COLO829 (cell line): ENCODE measurements around the gene CYP19A1.

ENCODE experiments used
- DNase-seq: peaks from one replicate; pipeline ENCODE4 v3.0.0; 2012; ENCODE audit warnings: low spot score

Gene CYP19A1

DNA sequence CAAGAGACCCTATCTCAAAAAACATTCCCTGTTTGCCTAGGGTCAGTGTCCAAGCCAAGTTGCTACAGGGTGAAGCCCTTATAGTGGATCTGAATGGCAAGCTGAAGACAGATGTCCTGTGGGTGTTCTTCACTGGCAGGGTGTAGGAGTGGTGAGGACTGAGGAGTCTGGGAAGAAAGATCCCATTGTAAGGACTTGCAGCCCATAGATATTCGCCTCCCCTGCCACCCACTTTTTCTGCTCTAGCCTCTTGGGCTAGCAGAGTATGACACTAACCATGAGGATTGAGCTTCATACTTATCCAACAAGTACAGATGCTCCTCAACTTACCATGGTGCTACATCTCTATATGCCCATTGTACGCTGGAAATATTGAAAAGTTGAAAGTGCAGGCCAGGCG is 13.2 kb downstream of the CYP19A1 start:
- no peak for DNase-seq

DNA sequence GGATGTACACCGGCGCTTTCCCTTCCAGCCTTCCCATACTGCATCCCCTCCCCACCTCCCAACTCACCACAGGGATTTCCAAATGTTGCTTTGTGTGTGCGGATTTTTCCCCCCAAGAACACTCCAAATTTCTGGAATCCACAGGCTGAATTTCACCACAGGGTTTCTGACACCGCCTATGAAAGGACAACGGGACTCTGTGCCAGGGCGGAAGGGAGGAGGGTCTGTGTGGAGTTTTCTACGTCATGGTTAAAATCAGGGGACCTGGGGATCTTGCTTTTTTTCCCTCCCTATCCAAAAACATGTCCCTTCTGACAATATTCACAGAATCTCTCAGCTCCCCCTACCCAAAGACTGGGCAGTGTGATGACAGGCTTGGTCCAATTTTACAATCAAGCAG is 14.6 kb downstream of the CYP19A1 start:
- no peak for DNase-seq

DNA sequence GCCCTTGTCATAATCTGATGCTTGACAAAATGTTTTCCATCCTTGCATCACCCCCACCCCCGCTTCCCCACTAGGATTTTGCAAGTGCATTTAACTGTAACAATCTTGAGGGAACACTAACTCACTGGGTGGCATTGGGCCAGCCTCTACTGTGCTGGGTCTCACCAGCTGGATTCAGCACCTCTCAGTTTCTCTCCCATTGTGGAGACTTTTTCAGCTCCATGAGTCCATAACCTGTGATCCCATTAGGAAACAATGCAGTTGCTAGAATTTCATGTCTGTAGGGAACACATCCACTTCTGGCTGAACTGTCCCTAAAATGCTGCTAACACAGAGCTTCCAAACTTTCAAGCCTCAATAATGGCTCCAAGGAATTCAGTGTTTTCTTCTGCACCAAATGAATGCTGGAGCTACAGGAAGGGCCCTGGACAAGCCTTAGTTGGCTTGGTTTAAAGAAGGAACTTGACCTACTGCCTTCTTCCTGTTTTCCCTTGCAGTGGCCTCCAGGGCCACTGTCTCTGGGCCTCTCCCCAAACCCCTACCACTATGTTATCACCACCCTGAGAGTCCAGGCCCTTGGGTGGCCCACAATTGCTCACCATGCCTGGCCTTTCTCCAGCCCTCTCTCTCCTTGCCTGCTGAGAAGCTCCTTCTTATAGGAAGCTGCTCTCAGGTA is 15.6 kb downstream of the CYP19A1 start:
- no peak for DNase-seq

- DNase-seq = no peak
Observed at GRCh38 chr15:51321316-51321715, 17.1 kb downstream of the CYP19A1 start.

DNA sequence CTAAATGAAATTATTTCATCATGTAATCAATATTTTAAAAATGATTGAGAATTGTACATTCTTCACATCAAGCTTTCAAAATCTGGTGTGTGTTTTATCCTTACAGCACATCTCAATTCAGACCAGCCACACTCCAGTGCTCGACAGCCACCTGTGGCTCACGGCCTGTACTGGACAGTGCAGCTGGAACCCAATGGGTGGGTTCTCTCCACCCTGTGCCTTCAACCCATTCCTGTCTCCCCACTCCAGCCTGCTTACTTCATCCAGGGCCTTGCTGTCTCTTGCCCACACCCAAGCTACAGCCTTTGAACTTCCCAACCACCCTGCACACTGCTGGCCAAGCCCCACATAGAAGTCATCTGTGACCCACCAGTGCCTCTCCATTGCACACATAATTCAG is 17.6 kb downstream of the CYP19A1 start:
- no peak for DNase-seq

DNA sequence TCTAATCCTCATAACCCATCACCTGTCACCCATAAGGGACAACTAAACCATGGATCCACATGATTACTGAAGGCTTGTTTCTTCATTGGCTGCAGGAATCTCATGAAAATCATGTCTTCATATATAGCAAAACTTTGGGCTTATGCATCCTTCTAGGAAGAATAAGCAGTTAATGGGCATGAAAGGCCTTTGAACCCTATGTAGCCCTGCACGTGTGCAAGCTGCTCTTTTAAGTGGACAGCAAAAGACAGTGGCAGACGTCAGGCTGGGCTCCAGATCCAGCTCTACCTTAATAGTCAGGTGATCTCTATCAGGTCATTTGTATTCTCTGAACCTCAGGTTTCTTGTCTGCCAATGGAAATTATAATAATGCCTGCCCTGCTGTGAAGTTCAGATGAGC is 18.9 kb downstream of the CYP19A1 start:
- no peak for DNase-seq

- peak; percentile 32 for DNase-seq
Observed at GRCh38 chr15:51318382-51319150, 19.8 kb downstream of the CYP19A1 start.

DNA sequence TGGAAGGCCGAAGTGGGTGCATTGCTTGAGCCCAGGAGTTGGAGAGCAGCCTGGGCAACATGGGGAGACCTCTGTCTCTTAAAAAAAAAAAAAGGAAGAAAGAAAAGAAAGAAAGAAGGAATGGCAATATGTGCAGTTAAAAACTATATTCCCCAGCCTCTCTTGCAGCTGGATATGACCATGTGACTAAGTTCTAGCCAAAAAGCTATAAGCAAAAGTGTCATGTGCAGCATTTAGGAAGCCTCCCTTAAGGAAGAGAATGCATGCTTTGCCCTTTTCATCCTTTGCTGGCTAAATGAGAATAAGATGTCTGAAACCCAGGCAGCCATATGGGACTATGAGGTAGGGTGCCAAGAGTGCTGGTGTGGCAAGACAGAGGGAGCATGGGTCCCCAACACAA is 21.8 kb downstream of the CYP19A1 start:
- DNase-seq = no peak

GRCh38 chr15:51315726-51316125 is 22.7 kb downstream of the CYP19A1 start:
- DNase-seq = no peak

DNA sequence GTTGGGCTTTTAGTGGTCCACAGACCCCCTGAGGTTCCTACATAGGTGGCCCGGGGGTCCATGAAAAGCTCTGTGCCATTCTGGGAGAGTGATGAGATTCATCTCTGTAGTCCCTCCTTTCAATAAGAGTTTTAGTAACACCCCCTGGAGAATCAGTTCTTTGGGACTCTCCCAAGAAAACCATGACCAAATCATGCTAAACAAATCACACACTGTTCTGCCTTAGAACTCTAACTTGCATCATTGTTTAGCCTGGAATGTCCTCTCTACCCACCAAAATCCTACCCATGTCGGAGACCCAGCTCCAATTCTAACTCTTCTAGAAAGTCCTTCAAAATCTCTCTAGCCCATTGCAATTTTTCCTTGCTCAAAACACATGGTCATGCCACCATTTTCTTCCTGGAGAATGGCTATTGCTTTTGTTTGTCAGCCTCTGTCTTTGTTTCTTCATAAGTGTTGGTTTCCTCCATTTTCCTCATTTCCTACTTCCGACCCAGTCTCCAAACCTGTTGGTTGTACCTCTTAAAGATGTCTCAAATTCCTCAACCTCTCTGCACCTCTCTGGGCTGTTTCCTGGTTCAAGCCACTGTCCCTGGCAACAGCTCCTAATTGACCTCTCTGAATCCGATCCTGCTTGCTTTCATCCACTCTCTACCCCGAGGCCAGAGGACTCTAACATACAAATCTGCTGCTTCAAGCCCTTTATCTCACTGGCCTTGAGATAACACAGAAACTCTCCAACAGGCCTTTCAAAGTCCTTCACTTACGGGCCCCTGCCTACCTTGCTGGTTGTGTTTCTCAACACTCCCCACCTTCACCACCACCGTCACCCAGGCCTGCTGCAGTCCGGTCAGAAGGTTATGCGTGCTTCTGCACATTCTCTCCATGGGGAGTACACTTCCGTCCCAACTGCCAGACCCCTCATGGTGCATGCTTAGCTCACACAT is 23.7 kb downstream of the CYP19A1 start:
- DNase-seq = no peak

DNA sequence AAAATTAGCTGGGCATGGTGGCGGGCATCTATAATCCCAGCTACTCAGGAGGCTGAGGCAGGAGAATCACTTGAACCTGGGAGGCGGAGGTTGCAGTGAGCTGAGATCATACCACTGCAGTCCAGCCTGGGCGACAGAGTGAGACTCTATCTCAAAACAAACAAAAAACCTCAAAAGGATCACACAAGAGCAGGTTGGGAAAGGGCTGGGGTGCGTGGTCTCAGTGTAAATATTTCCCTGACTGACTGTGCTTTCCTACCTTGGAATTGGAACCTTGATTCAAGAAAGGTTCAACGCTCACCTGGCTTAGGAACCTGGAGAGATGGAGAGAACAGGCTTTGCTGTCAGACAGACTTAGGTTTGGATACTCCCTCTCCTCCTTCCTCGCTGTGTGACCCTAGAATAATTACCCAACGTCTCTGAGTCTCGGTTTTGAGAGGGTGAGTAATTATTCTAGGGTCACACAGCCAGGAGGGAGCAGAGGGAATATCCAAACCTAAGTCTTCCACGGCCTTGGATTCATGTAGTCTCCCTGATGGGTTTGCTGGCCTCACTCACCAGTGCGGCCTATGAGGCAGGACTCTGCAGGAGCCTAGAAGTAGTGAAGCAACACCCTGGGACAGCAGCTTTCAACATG is 24.6 kb downstream of the CYP19A1 start:
- no peak for DNase-seq

DNA sequence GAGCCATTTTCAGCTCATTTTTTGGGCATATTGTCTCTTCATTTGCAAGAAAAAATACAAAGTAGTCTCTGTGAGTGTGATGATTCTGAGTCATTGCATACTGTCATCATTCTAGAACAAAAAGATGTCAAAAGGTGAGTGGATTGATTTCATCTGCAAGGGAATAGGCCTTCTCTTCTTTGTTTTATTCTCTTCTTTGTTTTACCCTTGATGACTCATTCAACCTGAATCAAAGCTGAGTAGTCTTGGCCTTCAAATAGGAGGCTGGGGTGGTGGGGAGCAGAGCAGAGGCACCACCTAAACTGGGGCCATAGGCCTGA is 25.4 kb downstream of the CYP19A1 start:
- peak; percentile 27 for DNase-seq

GRCh38 chr15:51312166-51313073 is 26.0 kb downstream of the CYP19A1 start:
- DNase-seq = no peak

DNA sequence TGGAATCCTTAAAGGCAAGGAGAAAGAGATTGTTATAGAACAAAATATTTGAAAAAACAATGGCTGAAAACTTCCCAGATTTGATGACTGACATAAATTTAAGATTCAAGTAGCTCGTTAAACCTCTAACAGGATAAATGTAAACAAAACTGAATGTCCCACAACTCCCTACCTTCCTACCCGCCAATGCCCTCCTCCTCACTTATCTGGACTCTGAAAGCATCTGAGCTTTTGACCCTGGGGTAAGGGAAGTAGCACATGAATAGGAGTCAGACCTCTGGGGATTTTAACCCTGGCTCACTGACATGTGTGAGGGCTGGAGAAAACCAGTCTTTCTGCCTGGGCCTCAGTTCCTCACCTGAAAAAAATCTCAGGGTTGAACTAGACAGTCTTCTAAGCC is 26.9 kb downstream of the CYP19A1 start:
- no peak for DNase-seq

GRCh38 chr15:51310064-51310463 is 28.3 kb downstream of the CYP19A1 start:
- no peak for DNase-seq

DNA sequence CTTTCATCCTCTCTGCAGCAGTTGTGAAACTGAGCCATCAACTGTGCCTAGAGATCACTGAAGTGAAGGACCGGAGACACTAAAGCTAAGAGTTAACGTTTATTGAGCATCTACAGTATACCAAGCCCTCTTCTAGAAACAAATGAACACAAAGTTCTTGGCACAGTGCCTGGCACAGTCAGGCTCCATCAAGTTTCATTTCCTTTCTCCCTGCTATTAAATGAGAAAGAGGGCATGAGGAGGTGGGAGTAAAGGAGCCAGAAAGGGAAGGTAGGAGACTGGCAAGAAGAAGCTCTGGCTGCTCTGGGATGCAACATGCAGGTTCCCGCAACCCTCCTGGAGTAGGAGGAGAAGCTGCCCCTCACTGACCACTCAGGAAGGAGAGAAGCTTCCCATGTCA is 30.6 kb downstream of the CYP19A1 start:
- DNase-seq = no peak

- DNase-seq = no peak
Observed at GRCh38 chr15:51307325-51307724, 31.1 kb downstream of the CYP19A1 start.

GRCh38 chr15:51303462-51303980 is 34.9 kb downstream of the CYP19A1 start:
- DNase-seq = no peak

DNA sequence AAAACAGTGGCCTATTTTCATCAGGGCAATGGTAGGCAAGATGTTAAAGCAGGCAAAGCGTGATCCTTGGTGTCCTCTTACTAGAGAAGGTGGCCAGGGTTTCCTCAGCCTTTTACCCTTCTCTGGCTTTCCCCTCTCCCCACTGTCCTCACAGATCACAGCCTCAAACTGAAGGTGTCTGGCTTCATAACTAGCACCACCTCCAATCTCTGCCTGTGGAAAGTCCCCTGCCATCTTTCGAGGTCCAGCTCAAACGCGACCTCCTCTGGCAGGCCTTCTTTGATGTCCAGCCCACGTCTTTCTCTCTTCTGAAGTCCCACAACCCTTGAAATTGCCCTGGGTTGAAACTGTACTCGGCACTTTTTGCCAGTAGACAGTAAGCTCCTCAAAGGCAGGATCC is 35.9 kb downstream of the CYP19A1 start:
- no peak for DNase-seq

- DNase-seq = no peak
Observed at GRCh38 chr15:51299187-51300015, 39.0 kb downstream of the CYP19A1 start.
